Common myeloid progenitor, CD34-positive (primary cell): ENCODE measurements around the gene LAPTM5.

Source experiments
- CTCF ChIA-PET: fragments of 350-600 bp; sonication (Branson Sonifier 250); formaldehyde crosslinking; loops from one replicate; lab custom pipeline; 2021; ENCODE audit warnings: antibody characterized with exemption; lab: Charles Lee
- POLR2A ChIA-PET: fragments of 350-600 bp; sonication (Branson Sonifier 250); formaldehyde crosslinking; loops from one replicate; lab custom pipeline; 2021; ENCODE audit warnings: antibody characterized with exemption; lab: Charles Lee
- DNase-seq, 3 donors: peaks; one replicate each; pipeline versions ENCODE4 v3.0.0 to v3.0.0-alpha.2; 2013
- H3K27ac ChIP-seq, 2 experiments: 1 replicate in 1 of 2; 2 replicates in 1 of 2; pipeline ENCODE4 v1.7.0; 2013; ENCODE audit warnings: inconsistent platforms in 2 of 2, low read length in 2 of 2, mild to moderate bottlenecking in 2 of 2, low read depth in 1 of 2, moderate library complexity in 1 of 2; ENCODE audit not compliant: severe bottlenecking in 2 of 2, insufficient read depth in 1 of 2, poor library complexity in 1 of 2
- H3K27me3 ChIP-seq, 5 experiments: replicated peaks in 2 of 5; 1 replicate in 3 of 5; 2 replicates in 2 of 5; pipeline versions ENCODE4 v1.6.1 to v1.7.0; 2013; ENCODE audit warnings: low read length in 4 of 5, mild to moderate bottlenecking in 2 of 5, moderate library complexity in 2 of 5, inconsistent platforms in 1 of 5; ENCODE audit not compliant: insufficient read depth in 5 of 5, control insufficient read depth in 4 of 5
- H3K36me3 ChIP-seq, 4 experiments: 1 replicate in 2 of 4; 2 replicates in 2 of 4; pipeline versions ENCODE4 v1.6.1 to v1.7.0; 2013; ENCODE audit warnings: low read length in 3 of 4, control low read depth in 1 of 4, mild to moderate bottlenecking in 1 of 4; ENCODE audit not compliant: control insufficient read depth in 4 of 4, insufficient read depth in 4 of 4
- H3K4me1 ChIP-seq, 4 experiments: 1 replicate in 3 of 4; 2 replicates in 1 of 4; pipeline versions ENCODE4 v1.6.1 to v1.7.1; 2013; ENCODE audit warnings: low read length in 3 of 4, mild to moderate bottlenecking in 3 of 4, control low read depth in 1 of 4, inconsistent platforms in 1 of 4, moderate library complexity in 1 of 4; ENCODE audit not compliant: control insufficient read depth in 4 of 4, insufficient read depth in 4 of 4; ENCODE audit errors: control extremely low read depth in 1 of 4
- H3K4me3 ChIP-seq, 7 experiments: 1 replicate in 4 of 7; 2 replicates in 3 of 7; pipeline versions ENCODE4 v1.5.1 to v1.7.0; 2013; ENCODE audit warnings: mild to moderate bottlenecking in 7 of 7, low read length in 6 of 7, moderate library complexity in 6 of 7, inconsistent platforms in 2 of 7, low read depth in 2 of 7, control low read depth in 1 of 7; ENCODE audit not compliant: insufficient read depth in 4 of 7, control insufficient read depth in 1 of 7; ENCODE audit errors: extremely low read depth in 1 of 7
- H3K9me3 ChIP-seq, 5 experiments: 1 replicate in 4 of 5; 2 replicates in 1 of 5; pipeline versions ENCODE4 v1.6.1 to v1.7.1; 2013; ENCODE audit warnings: low read length in 4 of 5, mild to moderate bottlenecking in 2 of 5, inconsistent platforms in 1 of 5, low read depth in 1 of 5, moderate library complexity in 1 of 5; ENCODE audit not compliant: control insufficient read depth in 4 of 5, insufficient read depth in 2 of 5; ENCODE audit errors: control extremely low read depth in 1 of 5
- WGBS: methylation state at CpG from one replicate; pipeline ENCODE4 v1.1.5; 2013; ENCODE audit not compliant: insufficient coverage; 5-methylcytosine and 5-hydroxymethylcytosine counted together

The LAPTM5 gene

GRCh38 chr1:30740251-30741238 is 17.0 kb downstream of the LAPTM5 start:
- peak overlapping the region in 4 of 7 experiments; percentile 5 to 34 (median 17) for H3K4me3 ChIP-seq

GRCh38 chr1:30739601-30740000 is 18.0 kb downstream of the LAPTM5 start:
- POLR2A ChIA-PET, result interaction anchor here (1.2 kb wide), 2 partner anchors 17 to 21 kb away, joined by 3 read pairs; no protein-coding TSS in a partner anchor
- no peak for DNase-seq
- CTCF ChIA-PET, result interaction anchor here (1.7 to 8.4 kb wide), 3 partner anchors 15 to 39 kb away, joined by 6 to 152 read pairs (median 39); partner anchors contain the start of gene LAPTM5
- peaks cover 14 to 60% (median 55%) of the 10 kb centered on the region in 4 experiments for H3K4me1 ChIP-seq
- no peaks in the 10 kb centered on the region for H3K27me3 ChIP-seq
- H3K27ac ChIP-seq, result no peak overlapping the region
- no peak overlapping the region for H3K4me3 ChIP-seq
- H3K9me3 ChIP-seq, result peaks cover 0 to 2% (median 0%) of the 10 kb centered on the region in 5 experiments
- 89% methylated on average over 8 of the region's 8 CpGs for WGBS
- H3K36me3 ChIP-seq, result peaks cover 35 to 77% (median 67%) of the 10 kb centered on the region in 4 experiments

More at GRCh38 chr1:30740251-30741238, 17.0 kb downstream of the LAPTM5 start:
- peaks cover 27 to 68% (median 58%) of the 10 kb centered on the region in 4 experiments for H3K36me3 ChIP-seq
- CTCF ChIA-PET, result interaction anchor here (1.0 to 8.4 kb wide), 6 partner anchors 8 to 41 kb away, joined by 3 to 152 read pairs (median 12); partner anchors contain the start of gene LAPTM5
- H3K4me1 ChIP-seq, result peaks cover 14 to 69% (median 64%) of the 10 kb centered on the region in 4 experiments
- H3K9me3 ChIP-seq, result peaks cover 0 to 2% (median 0%) of the 10 kb centered on the region in 5 experiments
- POLR2A ChIA-PET, result interaction anchor here (0.5 to 8.1 kb wide), 5 partner anchors 8 to 54 kb away, joined by 3 to 92 read pairs (median 15); partner anchors contain the start of gene LAPTM5
- 8% methylated on average over 6 of the region's 15 CpGs for WGBS
- no peaks in the 10 kb centered on the region for H3K27me3 ChIP-seq
- peak overlapping the region; percentile 48 to 65 for H3K27ac ChIP-seq
- DNase-seq, result peak in 2 of 3 donors; percentile 82 to 85

GRCh38 chr1:30738715-30739559 is 18.6 kb downstream of the LAPTM5 start:
- no peak overlapping the region for H3K4me3 ChIP-seq
- no peak overlapping the region for H3K27ac ChIP-seq
- peaks cover 41 to 81% (median 73%) of the 10 kb centered on the region in 4 experiments for H3K36me3 ChIP-seq
- ChIA-PET POLR2A (interaction anchor here (1.2 kb wide), 2 partner anchors 18 to 20 kb away, joined by 3 read pairs; no protein-coding TSS in a partner anchor), CTCF (interaction anchor here (1.7 to 5.5 kb wide), 5 partner anchors 11 to 40 kb away, joined by 6 to 39 read pairs (median 13); no protein-coding TSS in a partner anchor)
- H3K9me3 ChIP-seq, result peaks cover 0 to 2% (median 0%) of the 10 kb centered on the region in 5 experiments
- peaks cover 12 to 53% (median 48%) of the 10 kb centered on the region in 4 experiments for H3K4me1 ChIP-seq
- no peaks in the 10 kb centered on the region for H3K27me3 ChIP-seq
- DNase-seq, result no peak
- 96% methylated on average over 8 of the region's 10 CpGs for WGBS

GRCh38 chr1:30738040-30738714 is 19.4 kb downstream of the LAPTM5 start:
- H3K27me3 ChIP-seq, result no peaks in the 10 kb centered on the region
- POLR2A ChIA-PET, result interaction anchor here (1.2 kb wide), 2 partner anchors 19 kb away, joined by 3 read pairs; no protein-coding TSS in a partner anchor
- H3K4me1 ChIP-seq, result peaks cover 12 to 47% (median 43%) of the 10 kb centered on the region in 4 experiments
- H3K27ac ChIP-seq, result no peak overlapping the region
- DNase-seq, result no peak
- CTCF ChIA-PET, result interaction anchor here (1.7 to 5.5 kb wide), 5 partner anchors 11 to 40 kb away, joined by 6 to 39 read pairs (median 13); no protein-coding TSS in a partner anchor
- 83% methylated on average over 4 of the region's 5 CpGs for WGBS
- H3K9me3 ChIP-seq, result peaks cover 0 to 2% (median 0%) of the 10 kb centered on the region in 5 experiments
- no peak overlapping the region for H3K4me3 ChIP-seq
- peaks cover 42 to 87% (median 77%) of the 10 kb centered on the region in 4 experiments for H3K36me3 ChIP-seq

- Histone ChIP-seq H3K27ac (no peak overlapping the region), H3K9me3 (peaks cover 0 to 2% (median 0%) of the 10 kb centered on the region in 5 experiments), H3K4me1 (peaks cover 5 to 43% (median 37%) of the 10 kb centered on the region in 4 experiments), H3K27me3 (no peaks in the 10 kb centered on the region), H3K36me3 (peaks cover 46 to 93% (median 82%) of the 10 kb centered on the region in 4 experiments), H3K4me3 (no peak overlapping the region)
- ChIA-PET CTCF (interaction anchor here (1.0 to 5.5 kb wide), 6 partner anchors 10 to 41 kb away, joined by 4 to 39 read pairs (median 11); partner anchors contain the start of gene MATN1), POLR2A (interaction anchor here (1.5 kb wide), 1 partner anchor 19 kb away, joined by 7 read pairs; no protein-coding TSS in a partner anchor)
- DNase-seq, result no peak
- 100% methylated on average over 4 of the region's 14 CpGs for WGBS
These were observed 20.1 kb downstream of the LAPTM5 start for GRCh38 chr1:30737357-30738039.
